Prostate gland (tissue), 2 donors: ENCODE measurements around the gene SEC11A. TPM values are rescaled to one million over a fixed set of nuclear protein-coding genes. Genes with fewer than 3 reads are reported as not detected.

Experiments
- DNase-seq: peaks from one replicate; pipeline ENCODE4 v3.0.0-alpha.2; 2019; ENCODE audit warnings: low spot score
- H3K27ac ChIP-seq, 2 donors: fragments of 200-600 bp; sonication (generic); 2 replicates each; pipeline ENCODE4 v1.5.1; 2017 to 2019
- H3K27me3 ChIP-seq: fragments of 200-600 bp; sonication (generic); replicated peaks from 2 replicates; pipeline ENCODE4 v1.5.1; 2019; ENCODE audit not compliant: insufficient read depth
- H3K36me3 ChIP-seq, 2 donors: fragments of 200-600 bp; sonication (generic); 1 replicate in 1 of 2; 2 replicates in 1 of 2; pipeline versions ENCODE4 v1.5.1 to v1.8.1; 2017 to 2019
- H3K4me1 ChIP-seq: fragments of 200-600 bp; sonication (generic); replicated peaks from 2 replicates; pipeline ENCODE4 v1.5.1; 2019
- H3K4me3 ChIP-seq, 2 donors: fragments of 200-600 bp; sonication (generic); 2 replicates each; pipeline ENCODE4 v1.5.1; 2017 to 2019
- H3K9me3 ChIP-seq: fragments of 200-600 bp; sonication (generic); 2 replicates; pipeline ENCODE4 v1.5.1; 2017
- POLR2A ChIP-seq: fragments of 450-650 bp; IDR thresholded peaks from one replicate; pipeline ENCODE4 v1.6.1; 2016; ENCODE audit warnings: antibody characterized with exemption, mild to moderate bottlenecking
- POLR2AphosphoS5 ChIP-seq: sonication (generic); formaldehyde crosslinking; IDR thresholded peaks from one replicate; pipeline ENCODE4 v1.6.1; 2017; ENCODE audit warnings: antibody characterized with exemption
- WGBS: methylation state at CpG from one replicate; pipeline ENCODE4 v1.1.5; 2018; 5-methylcytosine and 5-hydroxymethylcytosine counted together
- intact Hi-C: fragments of 100-400 bp; cut with DNase I; formaldehyde crosslinking; loops from one replicate; pipeline ENCODE4 v1.14.2; 2022
- total RNA-seq, 2 donors: library from RNA; depleted of rRNA; stranded (reverse); fragments of >200 nt; gene quantifications; one replicate each; pipeline ENCODE4 v1.1.0, GENCODE V29; 2016
- TF ChIP-seq, protein P1 (sequence below), 4 experiments: fragments of 200-600 bp in 2 of 4; fragments of 450-650 bp in 2 of 4; sonication (generic) in 2 of 4; IDR thresholded peaks; 1 replicate in 3 of 4; 2 replicates in 1 of 4; pipeline ENCODE4 v1.5.1; 2016 to 2019; ENCODE audit warnings: antibody characterized with exemption in 4 of 4, mild to moderate bottlenecking in 2 of 4, moderate library complexity in 2 of 4

The SEC11A gene
- total RNA-seq, 2 donors from 2014 or later, result 91.2 to 115 TPM

GRCh38 chr15:84658788-84659411, 57.0 kb downstream of the SEC11A start:
- Histone ChIP-seq H3K27me3 (no peaks in the 10 kb centered on the region), H3K4me3 (no peak overlapping the region), H3K36me3 (no peaks in the 10 kb centered on the region), H3K27ac (peak overlapping the region; percentile 75 to 79), H3K9me3 (no peaks in the 10 kb centered on the region), H3K4me1 (no peaks in the 10 kb centered on the region)
- intact Hi-C loops, result loop anchor here (5.0 to 10.0 kb wide), 3 partner anchors 58 to 86 kb away; partner anchors contain the start of genes SEC11A and ZNF592
- 54% methylated on average over 7 of the region's 7 CpGs for WGBS
- DNase-seq, result no peak
- TF ChIP-seq POLR2AphosphoS5 (no peak), POLR2A (no peak)
- TF ChIP-seq, protein P1, sequence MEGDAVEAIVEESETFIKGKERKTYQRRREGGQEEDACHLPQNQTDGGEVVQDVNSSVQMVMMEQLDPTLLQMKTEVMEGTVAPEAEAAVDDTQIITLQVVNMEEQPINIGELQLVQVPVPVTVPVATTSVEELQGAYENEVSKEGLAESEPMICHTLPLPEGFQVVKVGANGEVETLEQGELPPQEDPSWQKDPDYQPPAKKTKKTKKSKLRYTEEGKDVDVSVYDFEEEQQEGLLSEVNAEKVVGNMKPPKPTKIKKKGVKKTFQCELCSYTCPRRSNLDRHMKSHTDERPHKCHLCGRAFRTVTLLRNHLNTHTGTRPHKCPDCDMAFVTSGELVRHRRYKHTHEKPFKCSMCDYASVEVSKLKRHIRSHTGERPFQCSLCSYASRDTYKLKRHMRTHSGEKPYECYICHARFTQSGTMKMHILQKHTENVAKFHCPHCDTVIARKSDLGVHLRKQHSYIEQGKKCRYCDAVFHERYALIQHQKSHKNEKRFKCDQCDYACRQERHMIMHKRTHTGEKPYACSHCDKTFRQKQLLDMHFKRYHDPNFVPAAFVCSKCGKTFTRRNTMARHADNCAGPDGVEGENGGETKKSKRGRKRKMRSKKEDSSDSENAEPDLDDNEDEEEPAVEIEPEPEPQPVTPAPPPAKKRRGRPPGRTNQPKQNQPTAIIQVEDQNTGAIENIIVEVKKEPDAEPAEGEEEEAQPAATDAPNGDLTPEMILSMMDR (IDR thresholded peaks at IDR 0.05), result no peak

GRCh38 chr15:84658080-84658787, 57.7 kb downstream of the SEC11A start, which contains the start of gene NMB:
Gene NMB (minus strand): TSS chr15:84658199. CDS start chr15:84658152, 47 bp downstream.
- no peaks in the 10 kb centered on the region for H3K9me3 ChIP-seq
- intact Hi-C loops, result loop anchor here (5.0 to 10.0 kb wide), 3 partner anchors 59 to 87 kb away; partner anchors contain the start of genes SEC11A and ZNF592
- TF ChIP-seq, protein P1 (IDR thresholded peaks at IDR 0.05), result peak; percentile 35 to 75 (median 54)
- TF ChIP-seq POLR2A (peak; percentile 60), POLR2AphosphoS5 (no peak)
- DNase-seq, result peak; percentile 72
- H3K36me3 ChIP-seq, result no peaks in the 10 kb centered on the region
- peak within 1 kb of the TSS; percentile 75 to 79 for H3K27ac ChIP-seq
- no peaks in the 10 kb centered on the region for H3K27me3 ChIP-seq
- WGBS, result under 1% methylated on average over 30 of the region's 61 CpGs
- H3K4me1 ChIP-seq, result peaks cover 3% of the 10 kb centered on the region
- peak within 1 kb of the TSS; percentile 58 to 64 for H3K4me3 ChIP-seq

- Histone ChIP-seq H3K9me3 (no peaks in the 10 kb centered on the region), H3K27me3 (no peaks in the 10 kb centered on the region), H3K36me3 (no peaks in the 10 kb centered on the region), H3K4me3 (peak overlapping the region; percentile 58 to 64), H3K27ac (peak overlapping the region; percentile 75 to 79), H3K4me1 (peaks cover 6% of the 10 kb centered on the region)
- intact Hi-C loops, result loop anchor here (5.0 to 10.0 kb wide), 3 partner anchors 60 to 87 kb away; partner anchors contain the start of genes SEC11A and ZNF592
- WGBS, result 21% methylated on average over 16 of the region's 17 CpGs
- DNase-seq, result no peak
- TF ChIP-seq, protein P1 (IDR thresholded peaks at IDR 0.05), result no peak
- TF ChIP-seq POLR2A (no peak), POLR2AphosphoS5 (no peak)
Observed at GRCh38 chr15:84657748-84658079, 58.2 kb downstream of the SEC11A start.

DNA sequence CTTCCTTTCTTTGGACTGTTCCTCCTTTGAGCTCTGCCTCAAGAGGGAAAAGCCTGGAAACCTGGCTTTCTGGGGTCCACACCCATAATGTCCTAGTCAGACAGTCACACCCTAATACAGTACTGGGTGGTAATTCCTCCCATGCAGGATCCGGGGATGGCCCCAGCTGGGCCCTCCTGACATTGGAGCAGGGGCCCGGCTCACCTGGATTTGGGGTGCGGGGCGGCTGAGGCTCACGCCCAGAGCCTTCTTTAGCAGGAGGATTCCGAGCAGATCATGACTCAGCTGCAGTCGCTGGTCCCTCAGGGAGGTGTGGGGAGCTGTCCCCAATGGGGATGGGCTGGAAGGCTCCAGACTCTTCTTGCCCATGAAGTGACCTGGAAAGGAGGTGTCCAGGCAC, 59.0 kb downstream of the SEC11A start:
- Histone ChIP-seq H3K4me1 (peaks cover 11% of the 10 kb centered on the region), H3K27ac (no peak overlapping the region), H3K36me3 (no peaks in the 10 kb centered on the region), H3K27me3 (no peaks in the 10 kb centered on the region), H3K9me3 (no peaks in the 10 kb centered on the region), H3K4me3 (no peak overlapping the region)
- intact Hi-C loops, result loop anchor here (5.0 to 10.0 kb wide), 3 partner anchors 60 to 88 kb away; partner anchors contain the start of genes SEC11A and ZNF592
- 95% methylated on average over 7 of the region's 7 CpGs for WGBS
- TF ChIP-seq, protein P1 (IDR thresholded peaks at IDR 0.05), result no peak
- no peak for DNase-seq
